NT2/D1 (cell line): Measurements from ENCODE around the gene SLC52A3.
"Not testable (repeated sequence)": the region's sequence is repeated elsewhere in the genome, so short reads cannot be mapped to it uniquely, and the experiment has no call there.

Experiments used
- SUZ12 ChIP-seq: IDR thresholded peaks from 2 replicates; pipeline ENCODE4 v1.6.1; 2011; ENCODE audit not compliant: insufficient read length, insufficient read depth; ENCODE audit errors: extremely low read depth
- YY1 ChIP-seq: IDR thresholded peaks from 2 replicates; pipeline ENCODE4 v1.6.1; 2011; ENCODE audit not compliant: insufficient read length, insufficient read depth
- ZNF274 ChIP-seq: IDR thresholded peaks from 2 replicates; pipeline ENCODE4 v1.6.1; 2011; ENCODE audit warnings: mild to moderate bottlenecking, low read depth, low read length

DNA sequence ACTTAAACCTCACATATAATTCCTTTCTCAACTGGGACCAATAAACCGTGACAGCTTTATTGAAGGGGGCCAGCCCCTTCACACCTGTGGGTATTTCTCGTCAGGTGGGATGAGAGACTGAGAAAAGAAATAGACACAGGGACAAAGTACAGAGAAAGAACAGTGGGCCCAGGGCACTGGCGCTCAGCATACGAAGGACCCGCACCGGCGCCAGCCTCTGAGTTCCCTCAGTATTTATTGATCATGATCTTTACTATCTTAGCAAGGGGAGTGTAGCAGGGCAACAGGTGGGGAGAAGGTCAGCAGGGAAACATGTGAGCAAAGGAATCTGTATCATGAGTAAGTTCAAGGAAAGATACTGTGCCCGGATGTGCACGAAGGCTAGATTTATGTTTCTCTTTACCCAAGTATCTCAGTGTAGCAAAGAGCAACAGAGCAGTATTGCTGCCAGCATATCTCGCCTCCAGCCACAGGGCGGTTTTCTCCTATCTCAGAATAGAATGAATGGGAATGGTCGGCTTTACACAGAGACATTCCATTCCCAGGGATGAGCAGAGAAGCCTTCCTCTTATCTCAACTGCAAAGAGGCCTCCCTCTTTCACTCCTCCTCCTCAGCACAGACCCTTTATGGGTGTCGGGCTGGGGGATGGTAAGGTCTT, 43.6 kb upstream of the SLC52A3 start:
- TF ChIP-seq YY1, ZNF274, SUZ12: not testable (repeated sequence)
